SK-N-SH (cell line): Measurements from ENCODE around the gene FANCI. TPM values are rescaled to one million over a fixed set of nuclear protein-coding genes. Genes with fewer than 3 reads are reported as not detected.
A peak's percentile ranks its signal among the peaks of the same experiment; 100 is the strongest.

Source experiments
- CTCF ChIA-PET: fragments of 300-600, 350-600 bp; formaldehyde crosslinking; extraction: SDS; loops from one replicate; lab custom pipeline; 2021; lab: Yijun Ruan, JAX
- POLR2A ChIA-PET: fragments of 350-600 bp; sonication (Branson Sonifier 250); formaldehyde crosslinking; extraction: SDS; loops from one replicate; lab custom pipeline; 2020; ENCODE audit warnings: antibody characterized with exemption, inconsistent platforms; lab: Yijun Ruan, JAX
- DNase-seq: peaks from one replicate; pipeline ENCODE4 v3.0.0; 2012
- H2AFZ ChIP-seq: fragments of 200-600 bp; sonication (generic); 2 replicates; pipeline ENCODE4 v1.8.1; 2016; ENCODE audit warnings: antibody characterized with exemption, mild to moderate bottlenecking, low read depth
- H3F3A ChIP-seq: fragments of 200-600 bp; sonication (generic); replicated peaks from 2 replicates; pipeline ENCODE3; 2016; ENCODE audit warnings: antibody characterized with exemption, mild to moderate bottlenecking; ENCODE audit not compliant: insufficient read depth
- H3K27ac ChIP-seq, 2 experiments: fragments of 200-500 bp in 1 of 2; fragments of 200-600 bp in 1 of 2; sonication (Bioruptor generic) in 1 of 2; sonication (generic), shearing (Covaris generic) in 1 of 2; 2 replicates each; pipeline versions ENCODE4 v1.5.1 to v1.6.1; 2014 to 2016; ENCODE audit warnings: low read depth in 2 of 2, inconsistent platforms in 1 of 2, low read length in 1 of 2, mild to moderate bottlenecking in 1 of 2, mixed read lengths in 1 of 2
- H3K27me3 ChIP-seq: fragments of 200-600 bp; sonication (generic), shearing (Covaris generic); 2 replicates; pipeline ENCODE4 v1.6.1; 2016; ENCODE audit warnings: mixed run types; ENCODE audit not compliant: insufficient read depth
- H3K36me3 ChIP-seq, 2 experiments: fragments of 200-500 bp in 1 of 2; fragments of 200-600 bp in 1 of 2; sonication (Bioruptor generic) in 1 of 2; sonication (generic) in 1 of 2; replicated peaks in 1 of 2; 2 replicates each; pipeline versions ENCODE3 to v1.5.1; 2014 to 2016; ENCODE audit warnings: low read length in 1 of 2, mild to moderate bottlenecking in 1 of 2; ENCODE audit not compliant: insufficient read depth in 2 of 2, control insufficient read depth in 1 of 2
- H3K4me1 ChIP-seq, 2 experiments: fragments of 200-500 bp in 1 of 2; fragments of 200-600 bp in 1 of 2; sonication (Bioruptor generic) in 1 of 2; sonication (generic), shearing (Covaris generic) in 1 of 2; 2 replicates each; pipeline versions ENCODE4 v1.5.1 to v1.6.1; 2014 to 2016; ENCODE audit warnings: low read depth in 1 of 2, low read length in 1 of 2, mixed run types in 1 of 2; ENCODE audit not compliant: insufficient read depth in 2 of 2, control insufficient read depth in 1 of 2
- H3K4me2 ChIP-seq: fragments of 200-600 bp; sonication (generic), shearing (Covaris generic); 2 replicates; pipeline ENCODE4 v1.6.1; 2017; ENCODE audit warnings: mixed run types
- H3K4me3 ChIP-seq, 2 experiments: fragments of 200-500 bp in 1 of 2; fragments of 200-600 bp in 1 of 2; sonication (Bioruptor generic) in 1 of 2; sonication (generic), shearing (Covaris generic) in 1 of 2; 2 replicates each; pipeline versions ENCODE4 v1.5.1 to v1.8.1; 2014 to 2016; ENCODE audit warnings: low read depth in 2 of 2, inconsistent platforms in 1 of 2, low read length in 1 of 2, mild to moderate bottlenecking in 1 of 2, mixed read lengths in 1 of 2, moderate library complexity in 1 of 2
- H3K79me2 ChIP-seq: fragments of 200-600 bp; sonication (generic); 2 replicates; pipeline ENCODE4 v1.8.1; 2017; ENCODE audit warnings: mild to moderate bottlenecking; ENCODE audit not compliant: insufficient read depth
- H3K9ac ChIP-seq: fragments of 200-600 bp; sonication (generic); 2 replicates; pipeline ENCODE4 v1.6.1; 2017; ENCODE audit warnings: mixed run types
- H3K9me2 ChIP-seq: fragments of 200-600 bp; sonication (generic); 2 replicates; pipeline ENCODE4 v1.6.1; 2017; ENCODE audit warnings: mixed run types
- H3K9me3 ChIP-seq: fragments of 200-600 bp; sonication (generic); 2 replicates; pipeline ENCODE4 v1.6.1; 2017; ENCODE audit warnings: mixed run types, mild to moderate bottlenecking, moderate library complexity
- H4K20me1 ChIP-seq: fragments of 200-600 bp; sonication (generic); 2 replicates; pipeline ENCODE4 v1.6.1; 2017; ENCODE audit warnings: mild to moderate bottlenecking, mixed run types; ENCODE audit not compliant: insufficient read depth
- EP300 ChIP-seq, 2 experiments: IDR thresholded peaks; 2 replicates each; pipeline versions ENCODE4 v1.4.0 to v1.6.1; 2012; ENCODE audit warnings: borderline replicate concordance in 1 of 2, low read depth in 1 of 2, low read length in 1 of 2
- EZH2phosphoT487 ChIP-seq: fragments of 200-600 bp; sonication (generic); IDR thresholded peaks from 2 replicates; pipeline ENCODE4 v1.6.1; 2017; ENCODE audit warnings: low read depth, mixed run types, mild to moderate bottlenecking, antibody characterized with exemption, moderate library complexity, borderline replicate concordance
- FOSL2 ChIP-seq: IDR thresholded peaks from 2 replicates; pipeline ENCODE4 v1.4.0; 2012; ENCODE audit warnings: low read depth, mild to moderate bottlenecking, moderate library complexity, borderline replicate concordance
- FOXJ3 ChIP-seq: sonication (generic); formaldehyde crosslinking; IDR thresholded peaks from 2 replicates; pipeline ENCODE4 v1.5.1; 2020; ENCODE audit warnings: mild to moderate bottlenecking, missing genetic modification reagents
- FOXM1 ChIP-seq: IDR thresholded peaks from 2 replicates; pipeline ENCODE4 v1.4.0; 2012; ENCODE audit warnings: low read depth, mild to moderate bottlenecking
- GABPA ChIP-seq: IDR thresholded peaks from 2 replicates; pipeline ENCODE4 v1.4.0; 2012; ENCODE audit warnings: low read depth, mild to moderate bottlenecking
- NFIC ChIP-seq: IDR thresholded peaks from 2 replicates; pipeline ENCODE4 v1.4.0; 2012; ENCODE audit warnings: borderline replicate concordance
- NRF1 ChIP-seq: IDR thresholded peaks from 2 replicates; pipeline ENCODE4 v1.6.1; 2012; ENCODE audit warnings: low read depth, mild to moderate bottlenecking, low read length
- POLR2AphosphoS5 ChIP-seq: IDR thresholded peaks from 2 replicates; pipeline ENCODE4 v1.6.1; 2012; ENCODE audit warnings: low read depth, low read length
- RAD21 ChIP-seq: IDR thresholded peaks from 2 replicates; pipeline ENCODE4 v1.6.1; 2012; ENCODE audit warnings: mild to moderate bottlenecking, low read length
- RCOR1 ChIP-seq: fragments of 150-350 bp; IDR thresholded peaks from 2 replicates; pipeline ENCODE4 v1.6.1; 2017; ENCODE audit warnings: antibody characterized with exemption, low read length
- RXRA ChIP-seq: IDR thresholded peaks from 2 replicates; pipeline ENCODE4 v1.4.0; 2012; ENCODE audit warnings: low read depth, mild to moderate bottlenecking, borderline replicate concordance
- SIN3A ChIP-seq: IDR thresholded peaks from 2 replicates; pipeline ENCODE4 v1.6.1; 2012; ENCODE audit warnings: low read depth, mild to moderate bottlenecking, low read length, moderate library complexity, borderline replicate concordance
- SMC3 ChIP-seq: IDR thresholded peaks from 2 replicates; pipeline ENCODE4 v1.6.1; 2012; ENCODE audit warnings: low read depth, low read length, improper control_type of control experiment
- TCF12 ChIP-seq: IDR thresholded peaks from 2 replicates; pipeline ENCODE4 v1.4.0; 2012
- TEAD4 ChIP-seq: IDR thresholded peaks from 2 replicates; pipeline ENCODE4 v1.4.0; 2012; ENCODE audit warnings: mild to moderate bottlenecking, borderline replicate concordance; ENCODE audit not compliant: insufficient read depth
- YY1 ChIP-seq: IDR thresholded peaks from 2 replicates; pipeline ENCODE4 v1.4.0; 2012; ENCODE audit warnings: low read depth, mild to moderate bottlenecking
- ZBTB33 ChIP-seq: IDR thresholded peaks from 2 replicates; pipeline ENCODE4 v1.4.0; 2012; ENCODE audit warnings: low read depth, borderline replicate concordance
- WGBS: methylation state at CpG from one replicate; pipeline ENCODE4 v1.1.6; 2017; ENCODE audit warnings: low lambda C conversion rate; 5-methylcytosine and 5-hydroxymethylcytosine counted together
- polyA plus RNA-seq, 3 experiments: library from polyadenylated mRNA; depleted of rRNA; stranded (reverse); fragments of >200 nt; gene quantifications; 2 replicates each; pipeline ENCODE4 v1.2.3, GENCODE V29; 2012
- TF ChIP-seq, protein P1 (sequence below): IDR thresholded peaks from 2 replicates; pipeline ENCODE4 v1.4.0; 2012; ENCODE audit warnings: low read depth, borderline replicate concordance
- TF ChIP-seq, protein P2 (sequence below): IDR thresholded peaks from 2 replicates; pipeline ENCODE4 v1.6.1; 2012; ENCODE audit warnings: mild to moderate bottlenecking, low read depth, low read length, moderate library complexity

Gene FANCI
- polyA plus RNA-seq, 1 of the 3 experiments (the other 2 are of a cell fraction), result 13.2 TPM

DNA sequence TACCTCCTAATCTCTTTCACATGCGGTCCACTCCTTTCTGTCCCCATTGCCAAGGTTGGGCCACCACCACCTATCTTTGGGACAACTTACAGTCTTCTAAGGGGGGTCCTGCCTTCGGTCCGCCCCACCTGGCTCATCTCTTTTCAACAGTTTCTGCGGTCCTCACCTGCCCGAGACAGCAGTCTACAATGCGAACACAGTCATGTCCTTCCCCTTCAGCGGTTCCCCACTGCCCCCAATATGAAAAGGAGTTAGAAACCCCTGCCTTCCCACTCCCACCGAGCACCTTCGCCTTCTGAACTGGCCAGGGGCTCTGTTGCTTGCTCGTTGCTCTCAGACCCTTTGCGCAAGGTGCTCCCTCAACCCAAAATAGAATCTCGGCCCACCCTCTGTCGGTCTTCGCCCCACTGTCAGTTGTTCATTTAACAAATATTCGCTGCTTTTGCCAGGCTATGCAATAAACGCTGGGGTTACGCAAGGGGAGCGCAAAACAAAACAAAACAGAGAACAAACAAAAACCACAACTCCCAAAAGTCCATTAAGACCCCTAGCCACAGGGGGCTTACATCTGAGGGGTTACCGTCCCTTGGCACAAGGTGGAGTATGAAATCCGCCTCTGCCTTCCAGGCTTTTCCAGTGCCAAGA, 611 bp upstream of the FANCI start:
- H3K4me3 ChIP-seq, result peak overlapping the region; percentile 68 to 89
- DNase-seq, result no peak
- POLR2A ChIA-PET, result interaction anchor here (1.1 kb wide), 1 partner anchor 80 kb away, joined by 3 read pairs; no protein-coding TSS in a partner anchor
- peaks cover 0 to 9% of the 10 kb centered on the region in 2 experiments for H3K36me3 ChIP-seq
- H3K9ac ChIP-seq, result peak overlapping the region; percentile 84
- no peak for TF ChIP-seq FOXM1
- no peak for TF ChIP-seq GABPA
- no peak for TF ChIP-seq SMC3
- TF ChIP-seq ZBTB33, result no peak
- TF ChIP-seq, protein P1, sequence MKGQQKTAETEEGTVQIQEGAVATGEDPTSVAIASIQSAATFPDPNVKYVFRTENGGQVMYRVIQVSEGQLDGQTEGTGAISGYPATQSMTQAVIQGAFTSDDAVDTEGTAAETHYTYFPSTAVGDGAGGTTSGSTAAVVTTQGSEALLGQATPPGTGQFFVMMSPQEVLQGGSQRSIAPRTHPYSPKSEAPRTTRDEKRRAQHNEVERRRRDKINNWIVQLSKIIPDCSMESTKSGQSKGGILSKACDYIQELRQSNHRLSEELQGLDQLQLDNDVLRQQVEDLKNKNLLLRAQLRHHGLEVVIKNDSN, result no peak
- TF ChIP-seq FOSL2, result no peak
- no peak for TF ChIP-seq TEAD4
- no peak for TF ChIP-seq RAD21
- TF ChIP-seq NFIC, result no peak
- TF ChIP-seq, protein P2, sequence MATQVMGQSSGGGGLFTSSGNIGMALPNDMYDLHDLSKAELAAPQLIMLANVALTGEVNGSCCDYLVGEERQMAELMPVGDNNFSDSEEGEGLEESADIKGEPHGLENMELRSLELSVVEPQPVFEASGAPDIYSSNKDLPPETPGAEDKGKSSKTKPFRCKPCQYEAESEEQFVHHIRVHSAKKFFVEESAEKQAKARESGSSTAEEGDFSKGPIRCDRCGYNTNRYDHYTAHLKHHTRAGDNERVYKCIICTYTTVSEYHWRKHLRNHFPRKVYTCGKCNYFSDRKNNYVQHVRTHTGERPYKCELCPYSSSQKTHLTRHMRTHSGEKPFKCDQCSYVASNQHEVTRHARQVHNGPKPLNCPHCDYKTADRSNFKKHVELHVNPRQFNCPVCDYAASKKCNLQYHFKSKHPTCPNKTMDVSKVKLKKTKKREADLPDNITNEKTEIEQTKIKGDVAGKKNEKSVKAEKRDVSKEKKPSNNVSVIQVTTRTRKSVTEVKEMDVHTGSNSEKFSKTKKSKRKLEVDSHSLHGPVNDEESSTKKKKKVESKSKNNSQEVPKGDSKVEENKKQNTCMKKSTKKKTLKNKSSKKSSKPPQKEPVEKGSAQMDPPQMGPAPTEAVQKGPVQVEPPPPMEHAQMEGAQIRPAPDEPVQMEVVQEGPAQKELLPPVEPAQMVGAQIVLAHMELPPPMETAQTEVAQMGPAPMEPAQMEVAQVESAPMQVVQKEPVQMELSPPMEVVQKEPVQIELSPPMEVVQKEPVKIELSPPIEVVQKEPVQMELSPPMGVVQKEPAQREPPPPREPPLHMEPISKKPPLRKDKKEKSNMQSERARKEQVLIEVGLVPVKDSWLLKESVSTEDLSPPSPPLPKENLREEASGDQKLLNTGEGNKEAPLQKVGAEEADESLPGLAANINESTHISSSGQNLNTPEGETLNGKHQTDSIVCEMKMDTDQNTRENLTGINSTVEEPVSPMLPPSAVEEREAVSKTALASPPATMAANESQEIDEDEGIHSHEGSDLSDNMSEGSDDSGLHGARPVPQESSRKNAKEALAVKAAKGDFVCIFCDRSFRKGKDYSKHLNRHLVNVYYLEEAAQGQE, result no peak
- TF ChIP-seq YY1, result no peak
- no peak for TF ChIP-seq POLR2AphosphoS5
- no peak for TF ChIP-seq SIN3A
- no peak for TF ChIP-seq TCF12
- no peak for TF ChIP-seq EP300 (IDR thresholded peaks at IDR 0.05; ENCODE audit: borderline replicate concordance in 1 of 2, low read depth in 1 of 2, low read length in 1 of 2)
- no peak for TF ChIP-seq EZH2phosphoT487
- TF ChIP-seq RCOR1, result no peak
- no peak for TF ChIP-seq FOXJ3
- no peak for TF ChIP-seq RXRA
- no peak for TF ChIP-seq NRF1
- TF ChIP-seq, all 33 proteins: peak for 0
- no peaks in the 10 kb centered on the region for H3K9me3 ChIP-seq
- peak overlapping the region; percentile 95 for H2AFZ ChIP-seq
- H3F3A ChIP-seq, result peaks cover 7% of the 10 kb centered on the region
- H3K27me3 ChIP-seq, result no peaks in the 10 kb centered on the region
- H3K79me2 ChIP-seq, result peaks cover 33% of the 10 kb centered on the region
- H3K4me2 ChIP-seq, result peak overlapping the region; percentile 93
- 70% methylated on average over 20 of the region's 20 CpGs for WGBS
- H3K27ac ChIP-seq, result peak overlapping the region in 1 of 2 experiments; percentile 56; a peak in 1 of 4 replicates
- H3K9me2 ChIP-seq, result no peaks in the 10 kb centered on the region
- H4K20me1 ChIP-seq, result no peaks in the 10 kb centered on the region
- peaks cover 4 to 10% of the 10 kb centered on the region in 2 experiments; a peak in 3 of 4 replicates for H3K4me1 ChIP-seq
- CTCF ChIA-PET, result interaction anchor here (1.0 to 3.9 kb wide), 10 partner anchors 9 to 339 kb away, joined by 3 to 41 read pairs (median 4); no protein-coding TSS in a partner anchor
